GM13976 (cell line): ENCODE results near the gene WDR62.

Source experiments
- DNase-seq: peaks from one replicate; pipeline ENCODE4 v3.0.0; 2012; ENCODE audit warnings: low spot score
- CTCF ChIP-seq: IDR thresholded peaks from 2 replicates; pipeline ENCODE4 v1.5.1; 2012; ENCODE audit warnings: borderline replicate concordance, mild to moderate bottlenecking; ENCODE audit not compliant: insufficient read depth; ENCODE audit errors: extremely low read depth, missing control alignments, control extremely low read depth
- in situ Hi-C: fragments of 300-500 bp; cut with MboI; formaldehyde crosslinking; loops from one replicate; pipeline ENCODE4 v1.12.0; 2022; ENCODE audit warnings: low sequenced_read_pairs, mixed read lengths, inconsistent platforms; ENCODE audit not compliant: unreplicated experiment

WDR62 gene

GRCh38 chr19:36108684-36109083, 54.0 kb downstream of the WDR62 start:
- DNase-seq, result no peak
- in situ Hi-C loops, result no loop called here
- no peak for TF ChIP-seq CTCF

GRCh38 chr19:36110487-36111199, 55.9 kb downstream of the WDR62 start, which contains the start of gene OVOL3:
OVOL3 (plus strand) TSS chr19:36111143; CDS start chr19:36111203, 60 bp downstream.
- in situ Hi-C loops, result no loop called here
- no peak for TF ChIP-seq CTCF
- DNase-seq, result no peak

- no peak for DNase-seq
- in situ Hi-C loops, result no loop called here
- TF ChIP-seq CTCF, result no peak
These were observed 56.5 kb downstream of the WDR62 start for GRCh38 chr19:36111200-36111539.

- no peak for DNase-seq
- TF ChIP-seq CTCF, result no peak
- in situ Hi-C loops, result no loop called here
These were observed 58.0 kb downstream of the WDR62 start for GRCh38 chr19:36112678-36113077.

GRCh38 chr19:36113425-36113824, 58.7 kb downstream of the WDR62 start:
- DNase-seq, result no peak
- TF ChIP-seq CTCF, result no peak
- in situ Hi-C loops, result no loop called here

GRCh38 chr19:36113894-36114720, 59.4 kb downstream of the WDR62 start:
- peak; percentile 38 for DNase-seq
- peak; percentile 9 for TF ChIP-seq CTCF
- in situ Hi-C loops, result no loop called here
